ENCODE data around the gene ATG2B. TPM values are rescaled to one million over a fixed set of nuclear protein-coding genes. Genes with fewer than 3 reads are reported as not detected.

The ATG2B gene
- total RNA-seq, 4 donors from 2014 or later = 17.1 to 56.6 (median 41.6) TPM

- intact Hi-C loops (cut with DNase I; ENCODE audit: low total_unique reads) = no loop called here
- Histone ChIP-seq H3K4me3 (no peak overlapping the region), H3K4me1 (no peaks in the 10 kb centered on the region), H3K27me3 (no peaks in the 10 kb centered on the region), H3K9me3 (no peaks in the 10 kb centered on the region), H3K36me3 (no peaks in the 10 kb centered on the region), H3K27ac (no peak overlapping the region)
- no peak for DNase-seq
- TF ChIP-seq POLR2A (IDR thresholded peaks at IDR 0.05) = no peak
- no peak for TF ChIP-seq CTCF (IDR thresholded peaks at IDR 0.05)
Measured at GRCh38 chr14:96240641-96241040, 122.5 kb downstream of the ATG2B start.

- Histone ChIP-seq H3K4me1 (no peaks in the 10 kb centered on the region), H3K4me3 (no peak overlapping the region), H3K36me3 (no peaks in the 10 kb centered on the region), H3K9me3 (no peaks in the 10 kb centered on the region), H3K27me3 (no peaks in the 10 kb centered on the region), H3K27ac (no peak overlapping the region)
- TF ChIP-seq CTCF (IDR thresholded peaks at IDR 0.05) = no peak
- TF ChIP-seq POLR2A (IDR thresholded peaks at IDR 0.05) = no peak
- no peak for DNase-seq
- intact Hi-C loops (cut with DNase I; ENCODE audit: low total_unique reads) = no loop called here
Measured at GRCh38 chr14:96239711-96240141, 123.4 kb downstream of the ATG2B start.

GRCh38 chr14:96238676-96239265 lies 124.4 kb downstream of the ATG2B start:
- no peaks in the 10 kb centered on the region for H3K36me3 ChIP-seq

GRCh38 chr14:96237641-96238040 lies 125.5 kb downstream of the ATG2B start:
- no peak overlapping the region for H3K4me3 ChIP-seq
- H3K27me3 ChIP-seq = no peaks in the 10 kb centered on the region
- H3K36me3 ChIP-seq = no peaks in the 10 kb centered on the region
- TF ChIP-seq CTCF (IDR thresholded peaks at IDR 0.05) (no peak), POLR2A (IDR thresholded peaks at IDR 0.05) (no peak)
- DNase-seq = no peak
- H3K27ac ChIP-seq = no peak overlapping the region
- H3K9me3 ChIP-seq = no peaks in the 10 kb centered on the region
- intact Hi-C loops (cut with DNase I; ENCODE audit: low total_unique reads) = no loop called here
- H3K4me1 ChIP-seq = no peaks in the 10 kb centered on the region

More at GRCh38 chr14:96238676-96239265, 124.4 kb downstream of the ATG2B start:
- DNase-seq = no peak
- H3K9me3 ChIP-seq = no peaks in the 10 kb centered on the region
- TF ChIP-seq CTCF (IDR thresholded peaks at IDR 0.05) = no peak
- TF ChIP-seq POLR2A (IDR thresholded peaks at IDR 0.05) = no peak
- no peak overlapping the region for H3K27ac ChIP-seq
- no peak overlapping the region for H3K4me3 ChIP-seq
- intact Hi-C loops (cut with DNase I; ENCODE audit: low total_unique reads) = no loop called here
- no peaks in the 10 kb centered on the region for H3K27me3 ChIP-seq
- no peaks in the 10 kb centered on the region for H3K4me1 ChIP-seq

- no peak overlapping the region for H3K27ac ChIP-seq
- H3K4me3 ChIP-seq = no peak overlapping the region
- no peaks in the 10 kb centered on the region for H3K36me3 ChIP-seq
- TF ChIP-seq CTCF (IDR thresholded peaks at IDR 0.05) = no peak
- TF ChIP-seq POLR2A (IDR thresholded peaks at IDR 0.05) = no peak
- no peaks in the 10 kb centered on the region for H3K4me1 ChIP-seq
- no peaks in the 10 kb centered on the region for H3K9me3 ChIP-seq
- intact Hi-C loops (cut with DNase I; ENCODE audit: low total_unique reads) = no loop called here
- DNase-seq = no peak
- no peaks in the 10 kb centered on the region for H3K27me3 ChIP-seq
Measured at GRCh38 chr14:96235426-96235825, 127.7 kb downstream of the ATG2B start.
